Adrenal gland (tissue), 5 donors: Measurements from ENCODE around the gene TNFAIP3.

Experiments used
- CTCF ChIP-seq, 6 experiments: fragments of 450-650 bp in 4 of 6; fragments of 200-600 bp in 2 of 6; sonication (generic) in 1 of 6; IDR thresholded peaks; 1 replicate in 5 of 6; 2 replicates in 1 of 6; pipeline versions ENCODE4 v1.5.1 to v1.8.0; 2016 to 2021; ENCODE audit warnings: antibody characterized with exemption in 6 of 6, mild to moderate bottlenecking in 2 of 6, moderate library complexity in 1 of 6
- POLR2A ChIP-seq, 2 donors: fragments of 450-650 bp; IDR thresholded peaks; one replicate each; pipeline ENCODE4 v1.6.1; 2017; ENCODE audit warnings: antibody characterized with exemption in 2 of 2, mild to moderate bottlenecking in 2 of 2, moderate library complexity in 1 of 2
- donor health status: DM: no; HTN: no; CAD: no.

- TF ChIP-seq CTCF (IDR thresholded peaks at IDR 0.05), result no peak
- TF ChIP-seq POLR2A (IDR thresholded peaks at IDR 0.05), result no peak
Measured at GRCh38 chr6:137846772-137847313, 20.2 kb upstream of the TNFAIP3 start.
